Measurements from ENCODE around the gene TMX4. TPM values are rescaled to one million over a fixed set of nuclear protein-coding genes. Genes with fewer than 3 reads are reported as not detected.

The TMX4 gene
- total RNA-seq, 1 donor from 2014 or later: 22.6 TPM

DNA sequence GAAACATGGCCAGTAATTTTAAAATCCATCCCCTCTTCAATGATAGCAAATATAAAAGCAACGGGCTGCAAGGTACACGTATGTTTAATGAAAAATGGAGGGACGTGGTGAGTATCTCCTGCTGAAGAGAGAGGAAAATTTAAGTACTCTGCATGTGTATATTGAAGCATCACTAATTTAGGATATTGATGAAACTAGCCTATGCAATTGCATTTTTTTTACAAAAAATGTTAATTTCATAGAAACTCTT is 362 bp upstream of the TMX4 start:
- no peak for DNase-seq (ENCODE audit: low read depth)

DNA sequence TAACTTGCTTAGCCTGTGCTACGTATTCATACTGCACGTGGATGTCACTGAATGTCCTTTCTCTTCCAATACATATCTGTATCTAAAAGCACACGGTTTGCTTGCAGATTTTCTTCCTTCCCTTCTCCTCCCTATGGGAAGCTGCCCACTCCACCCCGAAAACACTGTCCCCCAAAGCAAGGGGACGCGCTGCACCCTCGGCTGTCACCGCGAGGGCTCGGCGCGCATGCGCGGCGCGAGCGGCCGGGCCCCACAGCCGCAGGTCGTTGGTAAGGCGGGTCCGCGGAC is 659 bp downstream of the TMX4 start:
- peak; percentile 71 for DNase-seq (ENCODE audit: low read depth)

DNA sequence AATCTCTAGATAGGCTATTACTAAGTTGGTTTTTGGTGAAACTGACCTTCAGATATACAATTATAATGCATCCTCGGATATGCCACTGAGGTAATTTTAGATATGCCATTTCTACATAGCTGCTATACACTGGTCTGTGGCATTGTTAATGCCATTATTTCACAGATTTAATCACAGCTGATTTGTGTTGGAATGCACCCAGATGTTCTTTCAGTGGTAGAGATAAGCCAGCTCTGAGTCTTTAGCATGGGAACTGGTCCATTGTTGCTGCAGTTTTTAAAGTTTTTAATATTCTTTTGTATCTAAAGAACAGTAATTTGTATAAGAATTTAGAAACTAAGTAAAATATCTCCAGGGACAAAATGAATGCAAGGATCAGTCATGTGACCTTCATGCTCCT is 6.8 kb downstream of the TMX4 start:
- no peak for DNase-seq (ENCODE audit: low read depth)

DNA sequence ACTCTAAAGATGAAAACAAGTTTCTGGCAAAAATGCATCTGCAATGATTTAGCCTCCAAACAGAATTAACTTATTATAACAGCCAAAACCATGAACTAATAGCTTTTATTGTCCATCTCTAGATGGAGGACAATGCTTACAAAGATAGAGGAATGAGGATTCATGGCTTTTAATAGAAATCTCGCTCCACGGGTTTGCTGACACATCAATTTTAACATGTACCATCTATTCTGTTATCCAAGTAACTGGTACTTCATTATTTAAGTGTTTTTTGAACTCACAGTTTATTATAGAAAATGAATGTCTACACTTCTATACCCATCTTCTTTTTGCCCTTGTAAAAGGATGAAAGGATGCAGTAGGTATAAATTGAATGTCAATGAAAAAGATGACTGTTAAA is 10.8 kb downstream of the TMX4 start:
- no peak for DNase-seq (ENCODE audit: low read depth)

DNA sequence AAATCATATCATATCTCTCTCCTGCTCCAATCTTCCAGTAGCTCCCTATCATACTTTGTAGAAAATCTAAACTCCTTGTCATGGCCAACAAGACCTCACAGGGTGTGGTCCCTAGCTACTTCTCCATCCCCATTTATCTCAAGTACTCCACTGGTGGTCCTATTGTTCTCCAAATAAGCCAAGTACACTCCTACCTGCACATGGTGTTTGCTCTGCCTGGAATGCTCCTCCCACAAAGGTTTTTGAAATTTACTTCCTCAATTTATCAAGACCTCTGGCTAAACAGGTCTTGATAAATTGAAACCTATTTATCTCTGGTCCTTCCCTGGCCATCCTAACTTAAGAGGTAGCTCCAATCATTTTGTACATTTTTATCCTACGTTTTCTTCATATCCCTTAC is 12.1 kb downstream of the TMX4 start:
- no peak for DNase-seq (ENCODE audit: low read depth)

DNA sequence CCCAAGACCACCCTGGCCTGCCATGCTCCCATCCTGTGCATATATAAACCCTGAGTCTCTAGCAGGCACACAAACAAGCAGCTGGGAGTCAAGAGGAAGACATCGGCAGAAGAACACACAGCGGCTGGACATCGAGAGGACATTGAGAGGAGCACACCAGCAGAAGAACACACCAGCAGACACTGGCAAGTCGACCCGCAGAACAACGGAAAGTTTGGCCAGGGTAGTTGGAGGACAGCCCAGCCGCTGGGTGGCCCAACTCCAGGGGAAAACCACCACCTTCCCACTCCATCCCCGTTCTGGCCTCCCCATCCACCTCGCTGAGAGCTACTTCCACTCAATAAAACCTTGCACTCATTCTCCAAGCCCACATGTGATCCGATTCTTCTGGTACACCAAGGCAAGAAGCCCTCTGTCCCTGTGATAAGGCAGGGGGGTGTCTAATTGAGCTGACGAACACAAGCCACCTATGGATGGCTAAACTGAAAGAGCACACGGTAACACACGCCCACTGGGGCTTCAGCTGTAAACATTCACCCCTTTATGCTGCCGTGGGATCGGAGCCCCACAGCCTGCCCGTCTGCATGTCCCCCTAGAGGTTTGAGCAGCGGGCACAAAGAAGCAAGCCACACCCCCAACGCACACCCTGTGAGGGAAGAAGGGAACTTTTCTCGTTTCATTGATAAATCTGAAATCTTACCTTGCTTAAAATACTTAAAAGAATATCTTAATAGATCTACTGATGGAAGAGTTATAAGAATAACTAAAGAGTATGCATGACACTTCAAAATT is 13.8 kb downstream of the TMX4 start:
- DNase-seq (ENCODE audit: low read depth): no peak

DNA sequence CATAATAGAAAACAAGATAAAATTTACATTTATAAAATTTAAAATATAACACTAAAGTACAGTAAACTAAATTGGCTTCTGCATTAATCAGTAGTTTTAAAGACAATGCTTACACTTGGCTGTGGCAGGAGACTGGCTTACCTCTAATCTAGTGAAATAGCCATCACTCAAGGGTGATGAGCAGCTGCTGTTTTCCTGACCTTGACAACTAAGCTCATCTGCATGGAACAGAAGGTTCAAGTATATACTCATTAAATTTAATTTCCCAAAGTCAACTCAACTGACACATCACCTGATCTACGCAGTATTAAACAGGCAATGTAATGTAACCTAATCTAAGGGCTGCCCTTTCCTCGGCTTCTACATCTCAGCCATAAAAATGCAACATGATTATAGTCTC is 14.5 kb downstream of the TMX4 start:
- DNase-seq (ENCODE audit: low read depth): peak; percentile 21

DNA sequence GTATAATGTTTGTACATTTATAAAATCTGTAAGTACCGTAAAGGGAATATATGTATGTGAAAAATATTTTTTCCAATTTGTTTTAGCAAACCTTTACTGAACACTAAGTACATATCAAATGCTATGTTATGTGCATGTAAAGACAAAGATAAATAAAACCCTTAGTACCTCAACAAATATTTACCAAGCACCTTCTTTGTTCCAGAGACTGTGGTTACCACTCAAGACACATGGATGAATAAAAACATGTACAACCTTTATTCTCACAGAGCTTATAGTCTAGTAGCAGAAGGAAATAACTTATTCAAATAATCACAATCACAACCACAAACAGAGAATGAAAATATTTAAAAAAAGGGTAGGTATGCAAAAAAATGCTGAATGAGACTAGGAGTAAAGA is 17.5 kb downstream of the TMX4 start:
- no peak for DNase-seq (ENCODE audit: low read depth)

DNA sequence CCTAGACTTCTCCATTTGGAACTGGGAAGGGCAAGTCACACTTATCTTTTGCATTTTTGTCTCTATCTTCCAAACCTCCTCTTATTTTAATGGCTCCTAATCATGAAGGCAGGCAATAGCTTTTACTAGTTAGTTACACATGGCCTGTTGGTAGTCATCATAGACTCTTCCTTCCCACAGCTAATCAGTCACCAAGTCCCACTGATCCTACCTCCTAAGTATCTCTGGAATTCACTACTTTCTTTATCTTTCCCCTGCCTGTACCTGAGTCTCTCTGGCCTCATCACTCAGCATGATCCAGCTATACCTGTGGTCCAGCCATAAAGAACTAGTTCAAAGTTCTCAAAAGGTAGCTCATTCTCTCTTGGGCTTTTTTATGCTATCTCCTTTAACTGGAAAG is 18.8 kb downstream of the TMX4 start:
- DNase-seq (ENCODE audit: low read depth): no peak

DNA sequence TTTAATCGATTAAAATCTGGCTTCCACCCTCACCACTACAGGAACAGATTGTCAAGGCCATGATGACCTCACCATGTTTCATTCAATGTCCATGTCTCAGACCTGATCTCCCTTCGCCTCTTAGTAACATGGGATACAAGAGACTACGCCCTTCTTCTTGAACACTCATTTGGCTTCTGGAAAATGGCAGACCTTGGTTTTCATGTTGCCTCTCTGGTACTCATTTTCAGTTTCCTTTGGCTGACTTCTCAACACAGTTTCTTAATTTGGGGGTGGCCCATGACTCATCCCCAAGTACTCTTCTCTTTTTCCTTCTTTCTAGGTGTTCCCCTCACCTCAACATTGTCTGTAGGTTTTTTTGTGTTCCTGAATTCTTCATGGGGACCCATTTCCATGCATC is 22.7 kb downstream of the TMX4 start:
- no peak for DNase-seq (ENCODE audit: low read depth)

DNA sequence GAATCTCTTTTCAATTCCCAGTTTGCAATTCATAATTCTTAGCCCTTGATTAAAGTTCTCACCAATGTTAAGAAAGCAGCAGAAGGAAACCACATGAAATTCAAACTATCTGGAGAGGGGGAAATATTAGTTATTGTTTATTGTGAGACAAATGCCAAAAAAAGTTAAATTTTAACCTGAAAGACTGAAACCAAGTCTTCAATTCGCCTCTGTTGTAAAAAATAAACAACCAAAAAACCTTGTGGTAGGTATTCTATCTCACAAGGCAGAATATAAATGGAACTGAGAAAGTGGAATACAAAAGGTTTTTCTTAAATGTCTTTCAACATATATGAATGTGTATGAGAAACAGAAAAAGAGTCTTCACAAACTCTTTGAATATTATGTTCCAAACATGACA is 24.8 kb downstream of the TMX4 start:
- DNase-seq (ENCODE audit: low read depth): no peak

DNA sequence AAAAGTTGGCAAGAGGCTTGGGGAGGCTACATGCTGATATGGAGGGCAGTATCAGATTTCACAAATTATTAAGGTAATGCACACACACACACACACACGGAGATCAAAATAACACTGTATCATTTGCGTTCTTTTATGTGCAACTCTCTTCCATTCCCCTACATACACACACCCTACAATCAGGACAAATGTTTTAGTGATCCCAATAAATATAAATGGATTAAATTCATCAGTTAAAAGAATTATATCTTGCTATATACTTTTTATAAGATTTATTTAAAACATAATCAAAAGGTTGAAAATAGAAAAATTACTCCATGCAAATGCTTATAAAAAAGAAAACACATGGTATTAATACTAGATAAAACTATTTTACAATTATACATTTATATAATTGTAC is 25.9 kb downstream of the TMX4 start:
- DNase-seq (ENCODE audit: low read depth): no peak

DNA sequence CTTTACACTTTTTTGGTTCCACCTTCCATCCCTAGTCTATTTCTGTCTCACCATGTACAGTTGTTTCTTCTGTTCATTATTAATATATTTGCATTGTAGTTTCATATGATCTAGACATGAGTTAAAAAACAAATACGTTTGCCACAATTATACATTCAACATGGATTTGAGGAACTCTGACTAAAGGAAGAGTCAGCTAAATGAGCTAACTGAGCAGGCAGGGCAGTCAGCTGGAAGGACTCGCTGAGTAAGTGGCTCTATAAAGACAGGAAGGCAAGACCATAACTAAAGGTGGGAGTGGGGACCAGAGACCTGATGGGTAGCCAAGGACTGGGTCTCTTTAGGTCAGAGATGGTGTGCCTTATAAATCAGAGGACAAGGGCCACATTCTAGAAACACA is 26.3 kb downstream of the TMX4 start:
- no peak for DNase-seq (ENCODE audit: low read depth)

DNA sequence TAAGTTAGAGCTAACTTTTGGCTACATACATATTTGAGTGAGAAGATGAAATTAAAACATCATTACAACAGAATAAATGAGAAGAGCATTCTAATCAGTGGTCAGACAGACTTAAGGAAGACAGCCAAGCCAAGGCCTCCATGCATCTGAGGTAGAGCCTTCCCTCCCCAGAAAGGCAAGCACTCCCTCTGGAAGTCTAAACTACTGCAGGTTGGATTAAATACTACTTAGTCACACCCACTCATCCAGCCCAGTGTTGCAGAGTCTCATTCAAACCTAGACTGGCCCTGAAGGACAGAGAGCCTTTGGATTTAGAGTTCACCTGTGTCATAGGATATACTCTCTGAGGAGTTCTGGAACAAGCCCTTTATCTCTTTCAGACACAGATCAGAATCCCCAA is 29.2 kb downstream of the TMX4 start:
- no peak for DNase-seq (ENCODE audit: low read depth)

DNA sequence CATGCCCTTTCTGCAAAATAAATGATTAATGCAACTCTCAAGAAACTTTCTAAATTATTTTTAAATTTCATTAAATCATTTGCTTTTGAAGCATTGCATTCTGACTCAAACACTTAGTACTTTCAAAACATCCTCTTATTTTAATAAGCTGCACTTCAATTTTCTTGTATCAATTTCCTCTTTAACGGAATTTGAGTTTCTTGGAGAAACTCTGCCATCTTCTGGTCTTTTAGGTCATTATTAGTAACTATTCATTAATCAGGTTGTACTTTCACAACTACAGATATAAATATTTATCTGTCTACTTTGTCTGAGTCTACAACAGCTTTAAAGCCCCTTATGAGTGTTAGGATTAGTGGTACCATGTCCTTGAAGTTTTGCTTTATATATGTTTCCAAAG is 30.2 kb downstream of the TMX4 start:
- DNase-seq (ENCODE audit: low read depth): no peak

DNA sequence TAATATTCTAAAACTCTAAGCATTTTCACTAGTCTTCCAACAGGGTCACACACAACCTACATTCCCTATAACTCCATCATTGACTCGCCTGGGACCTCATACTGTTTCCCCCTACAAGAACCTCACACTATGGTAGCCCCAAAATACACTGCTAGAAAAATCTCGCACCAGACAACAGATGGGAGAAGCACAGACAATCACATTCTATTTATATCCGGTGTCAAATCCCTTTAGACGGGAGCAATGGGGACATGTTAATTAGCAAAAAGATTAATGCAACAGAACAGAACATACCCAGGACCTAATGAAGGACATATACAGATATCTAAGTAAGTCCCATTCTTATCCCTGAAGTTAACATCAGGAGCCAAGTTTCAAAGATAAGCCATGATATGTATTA is 33.6 kb downstream of the TMX4 start:
- peak; percentile 24 for DNase-seq (ENCODE audit: low read depth)

DNA sequence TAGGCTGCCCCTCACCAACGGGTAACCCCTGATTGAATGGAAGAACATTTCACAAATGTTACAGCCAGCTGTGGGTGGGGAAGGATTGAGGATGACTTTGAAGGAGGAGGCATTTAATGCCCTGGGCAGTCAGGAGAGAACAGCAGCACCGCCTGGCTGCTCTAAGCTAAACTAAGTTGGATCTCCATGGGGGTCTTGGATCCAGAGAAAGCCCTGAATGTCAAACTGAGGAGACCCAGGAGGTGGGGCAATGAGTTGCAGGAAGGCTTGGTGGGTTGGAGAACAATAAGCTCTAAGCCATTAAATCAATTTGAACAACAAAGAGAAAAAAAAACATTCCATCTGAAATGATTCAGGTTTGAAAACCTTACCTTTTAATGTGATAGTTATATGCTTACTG is 35.4 kb downstream of the TMX4 start:
- no peak for DNase-seq (ENCODE audit: low read depth)

DNA sequence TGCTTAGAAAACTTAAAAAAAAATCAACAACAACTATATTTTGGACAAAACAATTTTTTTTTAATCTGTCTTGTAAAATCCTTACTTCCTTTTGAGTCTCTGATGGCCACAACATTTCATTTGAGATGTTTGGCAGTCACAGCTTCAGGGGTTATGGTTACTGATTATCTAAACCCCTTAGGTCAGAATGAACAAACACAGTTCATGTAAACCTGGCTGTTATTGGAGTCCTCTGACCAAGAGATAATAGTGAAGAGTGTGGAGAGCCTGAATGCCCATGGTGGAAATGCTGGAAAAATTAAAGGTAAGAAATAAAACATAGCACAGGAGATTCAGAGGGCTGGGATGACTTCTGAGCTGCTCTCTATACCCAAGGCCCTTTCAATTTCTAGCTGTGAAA is 38.2 kb downstream of the TMX4 start:
- DNase-seq (ENCODE audit: low read depth): no peak

DNA sequence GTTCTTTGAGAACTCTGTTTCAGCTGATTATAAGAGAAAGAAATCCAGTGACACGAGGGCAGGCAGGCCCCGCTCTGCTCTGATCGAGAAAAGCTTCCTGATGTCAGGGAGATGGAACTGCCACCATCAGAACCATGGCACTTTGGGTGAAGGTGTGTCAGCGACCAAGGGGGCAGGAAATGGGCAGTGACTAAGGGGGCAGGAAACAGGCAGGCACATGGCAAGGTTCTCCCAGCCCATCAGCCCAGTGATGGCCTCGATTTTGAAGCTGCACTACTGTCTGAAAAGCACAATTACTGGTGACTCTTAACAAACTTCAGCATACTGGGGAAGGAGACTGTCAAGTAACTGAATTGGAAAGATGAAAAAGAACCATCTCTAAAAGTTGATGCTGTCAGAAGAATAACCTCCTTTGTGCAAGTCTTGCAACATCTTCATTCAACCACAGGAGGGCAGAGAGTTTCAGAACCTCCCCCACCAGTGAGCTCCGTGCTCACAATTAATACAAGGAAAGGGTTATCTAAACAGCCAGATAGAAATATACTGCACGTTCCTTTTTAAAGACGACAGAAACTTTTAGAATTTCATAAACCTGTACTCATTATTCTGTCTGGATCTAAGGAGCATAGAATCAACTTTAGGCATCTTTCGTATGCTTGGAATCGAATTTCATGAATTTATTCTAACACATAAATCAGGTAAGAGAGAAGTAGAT is 39.1 kb downstream of the TMX4 start:
- DNase-seq (ENCODE audit: low read depth): peak; percentile 31

DNA sequence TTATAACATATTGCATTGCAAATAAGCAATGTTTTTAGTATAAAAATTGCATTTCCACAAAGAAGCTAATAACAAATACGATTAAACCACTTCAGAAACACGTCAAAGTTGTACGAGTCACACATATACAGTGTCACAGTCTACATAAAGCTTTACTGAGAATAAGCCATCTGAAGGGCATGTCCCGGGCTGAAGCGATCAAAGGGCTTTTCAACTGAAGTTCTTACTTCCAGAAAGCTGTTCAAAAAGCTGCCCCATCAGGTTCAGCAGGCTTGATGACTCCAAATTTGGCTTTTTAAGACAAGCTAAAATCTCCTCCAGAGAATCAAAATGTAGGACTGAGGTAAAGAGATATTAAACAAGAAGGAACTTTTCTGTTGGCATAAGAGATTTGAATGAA is 41.9 kb downstream of the TMX4 start:
- DNase-seq (ENCODE audit: low read depth): no peak

DNA sequence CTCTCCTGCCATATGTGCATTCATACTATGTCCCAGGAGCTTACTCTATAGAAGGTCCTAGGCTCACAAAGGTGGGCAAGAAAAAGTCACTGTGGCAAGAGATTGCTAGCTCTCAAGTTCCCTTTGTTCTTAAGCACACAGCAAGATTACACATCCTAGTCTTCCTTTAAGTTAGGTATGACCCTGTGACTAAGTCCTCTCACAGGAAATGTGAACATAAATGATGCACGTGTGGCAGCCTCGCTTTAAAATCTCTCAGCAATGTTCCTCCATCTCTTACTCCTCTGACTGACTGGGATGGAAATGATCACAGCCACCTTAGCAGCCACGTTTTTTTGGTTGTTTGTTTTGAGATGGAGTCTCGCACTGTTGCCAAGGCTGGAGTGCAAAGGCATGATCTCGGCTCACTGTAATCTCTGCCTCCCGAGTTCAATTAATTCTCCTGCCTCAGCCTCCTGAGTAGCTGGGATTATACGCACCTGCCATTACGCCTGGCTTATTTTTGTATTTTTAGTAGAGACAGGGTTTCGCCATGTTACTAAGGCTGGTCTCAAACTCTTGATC is 43.6 kb downstream of the TMX4 start:
- DNase-seq (ENCODE audit: low read depth): no peak

DNA sequence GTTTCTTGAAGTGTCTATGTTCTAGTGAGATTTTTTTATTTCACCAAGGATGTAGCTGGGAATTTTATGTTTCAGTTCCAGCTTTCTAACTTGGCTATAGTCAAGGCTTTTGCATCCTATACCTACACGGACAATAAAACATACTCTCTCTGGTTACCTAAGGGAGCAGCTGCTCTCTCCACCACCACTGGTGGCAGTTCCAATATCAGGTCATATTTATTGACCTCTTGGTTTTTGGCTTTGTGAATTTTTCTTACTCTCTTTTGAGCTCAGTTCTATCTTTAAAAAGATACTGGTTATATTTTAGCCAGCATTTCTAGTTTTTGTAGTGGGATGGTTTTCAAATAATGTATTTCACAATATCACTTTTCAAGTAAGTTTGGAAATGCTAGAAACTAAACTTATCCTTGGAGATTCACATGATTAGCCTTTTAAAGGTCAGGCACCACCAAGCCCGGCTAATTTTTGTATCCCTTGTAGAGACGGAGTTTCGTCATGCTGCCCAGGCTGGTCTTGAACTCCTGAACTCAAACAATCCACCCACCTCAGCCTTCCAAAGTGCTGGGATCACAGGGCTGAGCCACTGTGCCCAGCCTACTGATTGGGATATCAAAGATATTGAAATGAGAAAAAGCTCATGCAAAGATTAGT is 44.7 kb downstream of the TMX4 start:
- no peak for DNase-seq (ENCODE audit: low read depth)

Measured in myocyte (in vitro differentiated cells).